ENCODE results near the gene HIPK3.
"Not testable (repeated sequence)": the region's sequence is repeated elsewhere in the genome, so short reads cannot be mapped to it uniquely, and the experiment has no call there.

HIPK3 gene

DNA sequence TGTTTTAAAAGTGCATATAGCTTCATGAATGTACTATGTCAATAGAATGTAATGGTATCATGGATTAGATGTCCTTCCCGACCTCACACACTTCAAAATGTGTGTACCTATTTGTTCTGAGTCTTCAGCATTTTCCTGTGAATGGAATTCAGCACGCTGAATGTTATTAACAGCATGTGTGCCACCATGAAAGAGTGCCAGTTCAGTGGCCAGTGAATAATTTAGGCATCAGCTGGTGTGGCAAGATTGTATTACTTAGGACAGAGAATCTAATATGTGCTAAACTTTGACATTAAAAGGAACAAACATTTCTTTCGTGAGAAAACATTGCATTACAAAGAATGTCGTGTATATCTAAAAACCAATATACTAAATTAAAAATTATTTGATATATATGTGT, 46.4 kb downstream of the HIPK3 start:
- DNase-seq (ENCODE audit: extremely low read depth in 1 of 2, low read depth in 1 of 2): no peak

DNA sequence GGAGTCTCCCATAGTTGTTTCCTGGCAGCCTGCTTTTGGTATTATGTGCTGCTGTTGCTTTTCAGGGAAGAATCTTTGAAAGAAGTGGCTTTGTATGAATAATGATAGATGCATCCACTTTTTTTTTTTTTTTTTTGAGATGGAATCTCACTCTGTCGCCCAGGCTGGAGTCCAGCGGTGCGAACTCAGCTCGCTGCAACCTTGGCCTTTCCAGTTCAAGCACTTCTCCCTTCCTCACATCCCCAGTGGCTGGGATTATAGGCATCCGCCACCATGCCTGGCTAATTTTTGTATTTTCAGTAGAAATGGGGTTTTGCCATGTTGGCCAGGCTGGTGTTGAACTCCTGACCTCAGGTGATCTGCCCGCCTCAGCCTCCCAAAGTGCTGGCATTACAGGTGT, 49.6 kb downstream of the HIPK3 start:
- DNase-seq (ENCODE audit: extremely low read depth in 1 of 2, low read depth in 1 of 2): not testable (repeated sequence)

DNA sequence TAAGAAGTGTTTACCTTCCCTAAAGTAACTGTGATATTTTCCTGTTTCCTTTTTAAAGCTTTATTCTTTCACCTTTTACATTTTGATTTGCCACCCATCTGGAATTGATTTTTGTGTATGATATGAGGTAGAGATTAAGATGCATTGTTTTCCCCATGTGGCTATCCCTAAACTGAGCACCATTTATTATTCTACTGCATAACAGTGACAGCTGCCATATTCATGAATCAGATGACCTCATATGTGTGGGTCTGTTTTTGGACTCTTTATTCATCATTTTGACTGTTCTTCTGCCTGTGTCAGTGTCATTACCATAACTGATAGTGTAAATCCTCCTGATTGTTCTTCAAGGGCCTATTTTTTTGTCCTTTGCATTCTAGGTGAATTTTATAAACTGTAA, 50.8 kb downstream of the HIPK3 start:
- DNase-seq (ENCODE audit: extremely low read depth in 1 of 2, low read depth in 1 of 2): no peak

DNA sequence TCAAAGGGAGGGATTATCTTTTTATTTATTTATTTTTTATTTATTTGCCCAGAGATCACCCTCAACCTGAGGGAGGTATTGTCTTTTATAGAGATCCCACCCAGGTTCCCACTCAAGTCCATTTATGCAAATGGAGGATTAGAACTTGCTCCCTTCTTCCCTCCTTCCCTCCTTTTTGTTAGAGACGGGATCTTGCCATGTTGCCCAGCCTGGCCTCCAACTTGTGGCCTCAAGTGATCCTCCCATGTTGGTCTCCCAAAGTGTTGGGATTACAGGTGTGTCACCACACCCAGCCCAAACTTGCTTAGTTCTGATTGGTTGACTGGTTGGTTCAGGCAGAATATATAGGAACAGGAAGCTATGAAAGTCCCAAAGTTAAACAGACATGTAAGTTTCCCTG, 51.9 kb downstream of the HIPK3 start:
- DNase-seq (ENCODE audit: extremely low read depth in 1 of 2, low read depth in 1 of 2): no peak

DNA sequence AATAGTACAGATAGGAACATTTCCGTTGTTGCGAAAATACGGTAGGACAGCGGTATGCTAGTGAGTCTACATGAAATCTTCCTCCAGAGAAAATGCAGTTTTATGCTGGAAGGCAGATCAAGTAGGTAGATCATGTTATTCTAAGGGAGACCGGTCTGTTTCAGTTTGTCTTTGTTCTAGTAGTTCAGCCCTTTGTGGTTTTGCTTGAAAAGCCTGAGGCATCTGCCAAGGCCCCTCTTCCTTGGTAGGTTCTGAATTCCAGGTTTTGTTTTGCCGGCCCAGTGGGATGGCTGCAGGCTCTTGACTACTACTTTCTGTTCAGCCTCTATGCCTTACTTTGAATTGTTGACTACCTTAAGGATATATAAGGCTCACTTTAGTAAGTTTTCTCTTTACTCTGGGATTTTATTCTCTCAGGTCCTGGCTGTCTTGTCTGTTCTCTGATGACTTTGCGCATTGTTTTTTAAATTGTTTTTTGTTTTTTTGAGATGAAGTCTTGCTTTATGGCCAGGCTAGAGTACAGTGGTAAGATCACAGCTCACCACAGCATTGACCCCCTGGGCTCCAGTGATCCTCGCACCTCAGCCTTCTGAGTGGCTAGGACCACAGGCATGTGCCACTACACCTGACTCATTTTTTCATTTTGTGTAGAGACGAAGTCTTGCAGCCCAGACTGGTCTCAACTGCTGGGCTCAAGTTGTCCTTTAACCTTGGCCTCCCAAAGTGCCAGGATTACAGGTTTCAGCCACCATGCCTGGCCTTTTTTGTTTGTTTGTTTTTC, 53.7 kb downstream of the HIPK3 start:
- DNase-seq (ENCODE audit: extremely low read depth in 1 of 2, low read depth in 1 of 2): no peak

DNA sequence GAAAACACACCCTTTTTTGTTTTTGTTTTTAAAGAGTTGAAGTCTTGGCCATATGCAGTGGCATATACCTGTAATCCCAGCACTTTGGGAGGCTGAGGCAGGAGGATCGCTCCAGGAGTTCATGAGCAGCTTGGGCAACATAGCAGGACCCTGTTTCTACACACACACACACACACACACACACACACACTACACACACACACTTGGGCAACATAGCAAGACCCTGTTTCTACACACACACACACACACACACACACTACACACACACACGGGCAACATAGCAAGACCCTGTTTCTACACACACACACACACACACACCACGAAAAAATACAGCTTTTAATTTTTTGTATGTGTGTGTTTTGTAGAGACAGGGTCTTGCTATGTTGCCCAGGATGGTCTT, 54.5 kb downstream of the HIPK3 start:
- DNase-seq (ENCODE audit: extremely low read depth in 1 of 2, low read depth in 1 of 2): no peak

DNA sequence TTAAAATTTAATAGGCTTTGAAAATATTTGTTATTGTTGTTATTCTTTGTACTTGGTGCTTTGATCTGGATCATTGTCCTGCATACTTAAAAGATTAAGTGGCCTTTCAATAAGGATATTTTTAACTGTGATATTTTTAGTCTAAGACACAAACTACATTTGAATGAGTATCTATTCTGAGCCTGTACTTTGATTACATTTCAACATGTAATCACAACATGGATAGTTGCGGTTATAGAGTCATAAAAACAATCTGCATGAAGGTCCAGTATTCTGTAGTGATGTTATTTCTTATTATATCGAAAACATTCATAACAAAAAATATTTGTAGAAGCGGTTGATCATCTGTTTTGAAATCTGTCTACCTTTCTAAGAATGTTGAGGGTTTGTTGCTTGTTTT, 58.6 kb downstream of the HIPK3 start:
- no peak for DNase-seq (ENCODE audit: extremely low read depth in 1 of 2, low read depth in 1 of 2)

DNA sequence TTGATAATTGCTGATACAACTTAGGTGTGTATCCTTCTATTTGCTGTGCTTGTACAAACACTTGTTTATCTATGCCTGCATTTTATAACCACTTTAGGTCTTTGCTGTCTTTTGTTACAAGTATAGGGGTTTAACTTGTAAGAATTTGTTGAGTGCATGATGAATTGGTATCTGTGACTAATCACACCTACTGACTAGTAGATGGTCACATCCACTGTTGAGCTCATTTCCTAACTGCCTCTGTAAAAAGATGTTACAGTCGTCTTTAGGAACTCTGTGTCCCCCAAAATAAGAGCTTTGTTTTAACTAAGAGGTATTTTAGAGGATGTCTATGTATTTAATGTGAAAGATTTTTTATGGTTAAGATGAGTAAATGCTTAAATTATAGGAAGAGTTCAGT, 60.5 kb downstream of the HIPK3 start:
- DNase-seq (ENCODE audit: extremely low read depth in 1 of 2, low read depth in 1 of 2): no peak

DNA sequence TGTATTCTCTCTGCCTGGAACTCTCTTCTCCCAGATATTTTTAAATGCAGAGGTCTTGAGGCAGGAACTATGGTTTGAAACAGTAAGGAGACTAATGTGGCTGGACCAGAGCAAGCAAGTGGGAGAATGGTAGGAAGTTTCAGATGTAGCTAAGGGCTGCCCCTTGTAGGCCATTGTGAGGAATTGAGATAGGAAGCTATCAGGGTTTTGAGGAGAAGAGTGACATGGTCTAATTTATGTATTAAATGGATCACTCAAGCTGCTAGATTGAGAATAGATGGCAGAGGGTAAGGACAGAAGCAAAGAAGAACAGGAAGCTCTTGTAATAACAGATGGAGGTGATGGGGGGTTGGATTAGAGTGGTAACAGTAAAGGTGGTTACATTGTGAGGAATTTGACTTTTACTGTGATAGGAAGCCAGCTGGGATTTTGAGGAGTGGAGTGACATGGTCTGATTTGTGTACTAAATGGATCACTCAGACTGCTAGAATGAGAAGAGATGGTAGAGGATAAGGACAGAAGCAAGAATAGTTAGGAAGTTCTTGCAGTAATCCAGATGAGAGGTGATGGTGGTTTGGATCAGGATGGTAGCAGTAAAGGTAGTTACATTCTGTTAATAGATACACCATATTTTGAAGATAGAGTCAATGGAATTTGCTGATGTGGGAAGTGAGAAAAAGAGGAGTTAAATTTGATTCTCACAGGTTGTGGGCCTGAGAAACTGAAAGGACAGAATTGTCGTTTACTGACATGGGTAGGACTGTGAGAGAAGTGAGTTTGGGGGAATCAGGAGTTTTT, 63.0 kb downstream of the HIPK3 start:
- DNase-seq (ENCODE audit: extremely low read depth in 1 of 2, low read depth in 1 of 2): no peak

DNA sequence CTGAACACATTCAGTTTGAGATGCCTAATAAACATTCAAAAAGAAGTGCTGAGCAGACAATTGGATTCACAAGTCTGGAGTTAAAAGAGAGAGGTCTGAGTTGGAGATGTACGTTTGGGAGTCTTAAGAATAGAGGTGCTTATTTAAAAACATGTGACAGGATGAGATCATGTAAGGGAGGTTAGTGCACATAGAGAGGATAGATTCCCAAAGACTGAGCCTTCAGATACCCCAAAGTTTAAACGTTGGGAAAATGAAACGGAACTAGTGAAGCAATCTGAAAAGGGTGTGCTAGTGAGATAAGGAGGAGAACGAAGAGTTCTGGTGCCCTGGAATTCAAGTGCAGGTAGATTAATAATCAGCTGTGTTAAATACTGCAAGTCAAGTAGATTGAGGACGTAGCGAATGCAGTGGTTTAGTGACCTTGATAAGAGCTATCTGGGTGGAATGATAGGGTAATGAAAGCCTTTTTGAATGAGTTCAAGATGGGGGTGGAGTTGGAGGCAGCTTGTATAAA, 63.7 kb downstream of the HIPK3 start:
- no peak for DNase-seq (ENCODE audit: extremely low read depth in 1 of 2, low read depth in 1 of 2)

DNA sequence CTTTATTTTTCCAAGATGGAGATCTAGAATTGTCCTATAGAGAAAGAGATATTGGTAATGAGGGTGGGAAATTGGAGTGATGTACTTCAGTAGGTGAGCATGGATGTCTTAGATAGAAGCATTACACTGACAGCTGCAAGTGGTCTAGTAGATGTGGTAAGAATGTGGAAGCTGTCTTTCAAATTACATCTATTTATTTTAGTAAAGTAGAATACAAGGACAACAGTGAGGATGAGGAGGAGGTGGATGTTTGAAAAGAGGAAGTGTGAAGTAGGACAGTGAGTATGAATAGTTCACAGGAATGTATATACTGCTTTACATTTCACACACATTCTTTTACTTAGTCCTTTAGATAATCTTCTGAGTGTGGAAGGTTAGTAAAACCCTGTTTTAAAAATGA, 64.2 kb downstream of the HIPK3 start:
- no peak for DNase-seq (ENCODE audit: extremely low read depth in 1 of 2, low read depth in 1 of 2)

DNA sequence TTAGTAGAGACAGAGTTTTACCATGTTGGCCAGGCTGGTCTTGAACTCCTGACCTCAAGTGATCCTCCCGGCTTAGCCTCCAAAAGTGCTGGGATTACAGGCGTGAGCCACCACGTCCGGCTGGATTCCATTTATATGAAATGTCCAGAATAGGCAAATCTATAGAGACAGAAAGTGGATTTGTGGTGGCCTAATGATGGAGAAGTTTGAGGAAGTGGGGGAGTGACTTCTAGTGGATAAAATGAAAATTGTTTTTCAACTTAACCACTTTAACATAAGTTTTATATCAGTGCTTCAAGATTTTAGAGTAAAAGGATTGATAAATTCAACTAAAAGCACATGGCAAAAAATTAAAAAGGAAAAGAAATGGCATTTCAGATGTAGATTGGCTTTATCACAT, 66.2 kb downstream of the HIPK3 start:
- DNase-seq (ENCODE audit: extremely low read depth in 1 of 2, low read depth in 1 of 2): no peak

DNA sequence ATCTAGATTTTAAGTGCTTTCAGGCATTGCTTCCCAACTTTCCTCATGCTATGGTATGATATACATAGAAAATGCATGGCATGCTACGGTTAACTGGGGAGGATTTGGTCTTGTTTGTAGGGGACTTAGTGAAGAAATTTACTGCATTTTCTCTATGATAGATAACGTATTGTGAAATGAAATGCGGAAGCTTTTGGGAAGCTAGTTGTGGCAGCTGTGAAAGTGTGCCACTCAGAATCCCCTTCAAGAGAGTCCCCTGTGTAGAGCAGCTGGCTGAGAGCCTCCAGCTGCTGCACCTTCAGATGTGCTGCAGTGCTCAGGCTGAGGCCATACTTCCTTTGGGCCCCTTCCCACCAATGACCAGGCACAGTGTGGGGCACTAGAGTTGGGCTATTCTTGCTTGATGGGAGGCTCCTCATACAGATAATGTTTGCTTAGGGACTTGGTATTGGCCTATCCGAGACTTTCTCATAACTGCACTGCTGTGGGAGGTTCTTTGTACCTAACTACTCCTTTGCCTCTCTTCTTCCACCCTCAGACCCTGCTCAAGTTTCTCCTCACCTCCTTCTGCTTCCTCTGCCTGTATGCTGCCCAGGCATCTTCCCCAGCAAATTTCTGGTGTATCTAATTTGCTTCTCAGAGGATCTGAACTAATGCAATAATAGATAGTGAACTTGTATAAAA, 67.3 kb downstream of the HIPK3 start:
- DNase-seq (ENCODE audit: extremely low read depth in 1 of 2, low read depth in 1 of 2): no peak

DNA sequence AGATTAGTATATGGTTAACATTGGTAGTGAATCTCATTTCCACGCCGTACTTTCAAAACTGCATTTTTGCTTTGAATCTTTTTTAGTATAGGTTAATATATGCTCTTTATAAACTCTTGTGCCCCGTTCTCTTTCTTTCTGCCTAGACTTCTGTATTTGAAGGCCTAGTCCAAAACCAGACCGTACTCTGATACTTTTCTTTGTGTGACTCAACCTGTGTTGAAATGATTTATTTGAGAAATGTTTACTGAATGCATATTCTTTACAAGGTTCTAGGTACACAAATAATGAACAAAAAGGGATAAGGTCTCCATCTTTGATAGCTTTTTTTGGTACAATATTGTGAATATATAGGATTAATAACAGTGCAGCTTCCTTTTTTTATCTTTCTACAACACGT, 68.3 kb downstream of the HIPK3 start:
- DNase-seq (ENCODE audit: extremely low read depth in 1 of 2, low read depth in 1 of 2): no peak

DNA sequence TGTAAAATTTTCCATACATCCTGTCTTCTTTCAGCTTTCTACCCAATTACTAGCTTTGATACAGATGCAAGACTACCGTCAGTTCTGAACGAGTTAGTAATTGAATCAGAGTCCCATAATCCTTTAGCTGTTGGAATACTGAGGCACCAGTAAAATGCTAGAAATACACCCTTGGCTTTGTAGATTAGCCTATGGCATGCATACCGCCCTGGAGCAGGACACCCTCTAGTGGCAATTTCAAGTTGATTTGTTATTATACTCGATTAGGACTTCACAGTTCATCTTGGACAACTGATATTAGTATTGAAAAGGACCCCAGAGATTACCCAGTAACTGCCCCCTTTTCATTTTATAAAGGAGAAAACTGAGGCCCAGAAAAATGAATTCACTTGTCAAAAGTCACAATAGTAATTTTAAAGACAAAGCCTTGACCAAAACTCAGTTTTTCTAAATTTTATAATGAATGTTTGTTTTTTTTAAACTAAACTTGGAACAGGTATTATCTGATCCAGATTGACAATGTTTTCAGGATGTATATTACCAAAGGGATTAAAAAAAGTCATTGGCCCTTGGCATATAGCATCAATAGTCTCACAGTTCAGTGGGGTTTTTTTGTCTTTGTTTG, 72.6 kb downstream of the HIPK3 start:
- DNase-seq (ENCODE audit: extremely low read depth in 1 of 2, low read depth in 1 of 2): peak in 1 of 2 donors; percentile 3

DNA sequence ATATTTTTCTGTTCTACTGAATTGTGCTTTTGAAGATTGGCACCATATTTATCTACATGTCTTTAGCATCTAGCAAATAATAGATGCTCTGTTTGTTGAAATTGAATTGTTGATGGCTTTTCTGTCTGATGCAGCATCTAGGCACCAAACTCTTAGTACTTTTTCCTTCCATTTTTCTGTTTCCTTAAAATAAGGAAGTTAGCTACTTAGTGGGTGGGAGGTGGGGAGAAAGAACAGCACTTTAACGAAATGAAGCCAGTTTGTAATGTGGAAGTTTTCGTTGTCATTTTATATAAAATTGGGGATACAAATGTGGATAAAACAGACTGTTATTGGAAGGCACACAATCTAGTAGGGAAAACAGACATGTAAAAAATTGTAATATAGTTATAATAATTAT, 76.6 kb downstream of the HIPK3 start:
- no peak for DNase-seq (ENCODE audit: extremely low read depth in 1 of 2, low read depth in 1 of 2)

DNA sequence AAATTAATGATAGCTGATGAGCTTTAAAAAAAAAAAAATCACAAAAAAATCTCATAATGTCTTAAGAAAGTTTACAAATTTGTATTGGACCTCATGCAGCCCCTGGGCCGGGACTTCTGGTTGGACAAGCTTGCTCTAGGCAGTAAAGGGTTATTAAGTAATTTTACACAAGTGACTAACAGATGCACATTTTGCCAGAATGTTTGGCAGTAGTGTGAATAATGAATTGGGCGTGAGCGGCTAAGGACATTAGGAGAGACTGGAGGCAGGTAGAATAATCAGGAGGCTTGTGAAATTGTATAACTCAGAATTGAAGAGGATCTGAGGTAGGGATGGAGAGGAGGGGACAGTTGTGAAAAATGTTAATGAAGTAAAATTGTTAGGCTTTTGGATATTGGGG, 77.4 kb downstream of the HIPK3 start:
- DNase-seq (ENCODE audit: extremely low read depth in 1 of 2, low read depth in 1 of 2): no peak

DNA sequence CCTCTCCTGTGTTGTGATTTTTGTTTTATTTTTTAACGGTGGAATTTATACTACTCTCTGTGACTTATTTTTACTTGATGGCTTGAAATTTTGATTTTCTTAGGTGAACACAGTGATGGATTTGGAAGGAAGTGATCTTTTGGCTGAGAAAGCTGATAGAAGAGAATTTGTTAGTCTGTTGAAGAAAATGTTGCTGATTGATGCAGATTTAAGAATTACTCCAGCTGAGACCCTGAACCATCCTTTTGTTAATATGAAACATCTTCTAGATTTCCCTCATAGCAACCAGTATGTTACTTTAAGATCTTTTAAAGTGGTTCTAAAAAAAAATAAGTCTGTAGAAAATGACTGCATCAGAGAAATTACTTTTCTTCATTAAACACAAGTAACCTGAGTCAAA, 82.1 kb downstream of the HIPK3 start:
- DNase-seq (ENCODE audit: extremely low read depth in 1 of 2, low read depth in 1 of 2): no peak

DNA sequence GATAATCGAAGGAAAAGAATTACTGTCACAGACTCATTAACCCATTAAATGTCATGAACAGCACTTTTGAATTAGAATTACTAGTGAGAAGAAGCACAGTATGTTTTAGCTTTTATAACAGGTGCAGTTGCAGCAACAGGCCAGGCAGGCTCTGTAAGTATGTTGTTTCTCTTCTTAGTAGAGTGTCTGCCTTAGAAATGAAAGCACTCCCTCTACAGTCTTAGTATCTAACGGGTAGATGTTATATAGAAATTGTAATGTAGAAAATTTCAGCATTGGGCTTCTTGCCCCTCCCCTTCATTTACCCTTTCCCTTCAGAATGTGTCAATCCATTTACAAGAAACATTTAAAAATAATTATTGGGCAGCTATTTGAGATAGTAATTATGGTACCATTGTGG, 87.4 kb downstream of the HIPK3 start:
- no peak for DNase-seq (ENCODE audit: extremely low read depth in 1 of 2, low read depth in 1 of 2)

DNA sequence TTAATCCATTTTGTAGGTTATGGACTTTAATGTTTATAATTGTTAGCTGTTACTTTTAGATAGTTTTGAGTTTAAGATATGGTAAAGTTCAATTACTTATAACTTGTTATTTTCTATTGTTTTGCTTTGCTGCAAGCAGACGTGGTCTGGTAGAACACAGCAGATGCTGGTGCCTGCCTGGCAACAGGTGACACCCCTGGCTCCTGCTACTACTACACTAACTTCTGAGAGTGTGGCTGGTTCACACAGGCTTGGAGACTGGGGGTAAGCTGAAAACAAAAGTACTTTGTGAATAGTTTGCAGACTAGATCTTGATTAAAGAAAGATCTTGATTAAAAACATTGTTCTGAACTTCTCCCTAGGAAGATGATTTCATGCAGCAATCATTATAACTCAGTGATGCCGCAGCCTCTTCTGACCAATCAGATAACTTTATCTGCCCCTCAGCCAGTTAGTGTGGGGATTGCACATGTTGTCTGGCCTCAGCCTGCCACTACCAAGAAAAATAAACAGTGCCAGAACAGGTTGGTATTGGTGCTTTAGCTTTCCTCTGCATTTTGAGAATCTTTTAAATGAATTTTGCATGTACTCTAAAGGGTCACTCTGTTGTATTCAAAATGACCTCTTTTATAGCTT, 90.4 kb downstream of the HIPK3 start:
- no peak for DNase-seq (ENCODE audit: extremely low read depth in 1 of 2, low read depth in 1 of 2)

DNA sequence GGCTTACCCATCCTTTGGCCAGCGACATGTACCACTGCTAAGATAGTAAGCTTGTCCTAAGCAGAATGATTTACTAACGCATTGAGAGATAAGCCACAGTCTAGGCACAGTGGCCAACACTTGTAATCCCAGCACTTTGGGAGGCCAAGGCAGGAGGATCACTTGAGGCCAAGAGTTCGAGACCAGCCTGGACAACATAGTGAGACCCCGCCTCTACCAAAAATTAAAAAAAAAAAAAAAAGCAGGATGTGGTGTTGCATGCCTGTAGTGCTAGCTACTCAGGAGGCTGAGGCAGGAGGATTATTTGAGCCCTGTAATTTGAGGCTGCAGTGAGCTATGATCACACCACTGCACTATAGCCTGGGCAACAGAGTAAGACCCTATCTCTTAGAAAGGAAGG, 93.1 kb downstream of the HIPK3 start:
- DNase-seq (ENCODE audit: extremely low read depth in 1 of 2, low read depth in 1 of 2): no peak

Measured in stimulated activated CD8-positive, alpha-beta memory T cell treated with anti-CD3 and anti-CD28 coated beads, Interleukin-7, amount 100 ng/mL, for 48 hours (primary cell).